ENCODE results near the gene ARHGAP19.

The ARHGAP19 gene

GRCh38 chr10:97302088-97302791 is 9.8 kb upstream of the ARHGAP19 start:
- Histone ChIP-seq H3F3A (ENCODE audit: insufficient read depth, low read length) (no peaks in the 10 kb centered on the region), H3K27ac (ENCODE audit: low read length) (no peak overlapping the region), H4K20me1 (ENCODE audit: insufficient read depth, low read length) (no peaks in the 10 kb centered on the region), H2AFZ (ENCODE audit: low read length) (no peak overlapping the region), H3K4me2 (ENCODE audit: low read depth, low read length) (no peak overlapping the region), H3K4me1 (ENCODE audit: low read length) (0 out of 2 replicates have a peak, but pooled peaks cover 5% of the 10 kb centered on the region), H3K79me2 (ENCODE audit: low read length) (no peaks in the 10 kb centered on the region), H3K27me3 (replicated peaks; ENCODE audit: insufficient read depth, low read length) (no peaks in the 10 kb centered on the region), H3K9me3 (replicated peaks; ENCODE audit: insufficient read depth, low read length) (no peaks in the 10 kb centered on the region), H3K9ac (ENCODE audit: low read length) (no peak overlapping the region), H3K36me3 (replicated peaks; ENCODE audit: insufficient read depth, low read length) (no peaks in the 10 kb centered on the region), H3K9me2 (replicated peaks; ENCODE audit: insufficient read depth, low read length) (no peaks in the 10 kb centered on the region), H3K4me3 (ENCODE audit: low read length) (no peak overlapping the region)
- no peak for DNase-seq
- TF ChIP-seq, protein P1, sequence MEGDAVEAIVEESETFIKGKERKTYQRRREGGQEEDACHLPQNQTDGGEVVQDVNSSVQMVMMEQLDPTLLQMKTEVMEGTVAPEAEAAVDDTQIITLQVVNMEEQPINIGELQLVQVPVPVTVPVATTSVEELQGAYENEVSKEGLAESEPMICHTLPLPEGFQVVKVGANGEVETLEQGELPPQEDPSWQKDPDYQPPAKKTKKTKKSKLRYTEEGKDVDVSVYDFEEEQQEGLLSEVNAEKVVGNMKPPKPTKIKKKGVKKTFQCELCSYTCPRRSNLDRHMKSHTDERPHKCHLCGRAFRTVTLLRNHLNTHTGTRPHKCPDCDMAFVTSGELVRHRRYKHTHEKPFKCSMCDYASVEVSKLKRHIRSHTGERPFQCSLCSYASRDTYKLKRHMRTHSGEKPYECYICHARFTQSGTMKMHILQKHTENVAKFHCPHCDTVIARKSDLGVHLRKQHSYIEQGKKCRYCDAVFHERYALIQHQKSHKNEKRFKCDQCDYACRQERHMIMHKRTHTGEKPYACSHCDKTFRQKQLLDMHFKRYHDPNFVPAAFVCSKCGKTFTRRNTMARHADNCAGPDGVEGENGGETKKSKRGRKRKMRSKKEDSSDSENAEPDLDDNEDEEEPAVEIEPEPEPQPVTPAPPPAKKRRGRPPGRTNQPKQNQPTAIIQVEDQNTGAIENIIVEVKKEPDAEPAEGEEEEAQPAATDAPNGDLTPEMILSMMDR (IDR thresholded peaks at IDR 0.05; ENCODE audit: low read length): no peak
- TF ChIP-seq EZH2 (optimal IDR thresholded peaks at IDR 0.05; ENCODE audit: low read depth, low read length): no peak
- TF ChIP-seq EZH2phosphoT487 (IDR thresholded peaks at IDR 0.05; ENCODE audit: low read length): no peak

GRCh38 chr10:97300980-97301379 is 8.5 kb upstream of the ARHGAP19 start:
- H3K27me3 ChIP-seq (replicated peaks; ENCODE audit: insufficient read depth, low read length): no peaks in the 10 kb centered on the region
- no peaks in the 10 kb centered on the region for H4K20me1 ChIP-seq (ENCODE audit: insufficient read depth, low read length)
- no peaks in the 10 kb centered on the region for H3K36me3 ChIP-seq (replicated peaks; ENCODE audit: insufficient read depth, low read length)
- H3K27ac ChIP-seq (ENCODE audit: low read length): no peak overlapping the region
- H3K9me2 ChIP-seq (replicated peaks; ENCODE audit: insufficient read depth, low read length): no peaks in the 10 kb centered on the region
- H3K4me3 ChIP-seq (ENCODE audit: low read length): no peak overlapping the region
- H3K4me2 ChIP-seq (ENCODE audit: low read depth, low read length): peak overlapping the region; percentile 17; the same call in 1 of the 2 replicates
- H3K4me1 ChIP-seq (ENCODE audit: low read length): 0 out of 2 replicates have a peak, but pooled peaks cover 5% of the 10 kb centered on the region
- no peak overlapping the region for H3K9ac ChIP-seq (ENCODE audit: low read length)
- no peaks in the 10 kb centered on the region for H3K9me3 ChIP-seq (replicated peaks; ENCODE audit: insufficient read depth, low read length)
- peak overlapping the region; percentile 39 for H2AFZ ChIP-seq (ENCODE audit: low read length)
- H3F3A ChIP-seq (ENCODE audit: insufficient read depth, low read length): no peaks in the 10 kb centered on the region
- DNase-seq: peak; percentile 38
- no peaks in the 10 kb centered on the region for H3K79me2 ChIP-seq (ENCODE audit: low read length)
- TF ChIP-seq EZH2 (optimal IDR thresholded peaks at IDR 0.05; ENCODE audit: low read depth, low read length) (no peak), EZH2phosphoT487 (IDR thresholded peaks at IDR 0.05; ENCODE audit: low read length) (no peak)
- TF ChIP-seq, protein P1 (IDR thresholded peaks at IDR 0.05; ENCODE audit: low read length): no peak

GRCh38 chr10:97298223-97298571 is 5.8 kb upstream of the ARHGAP19 start:
- no peak for DNase-seq
- TF ChIP-seq EZH2 (optimal IDR thresholded peaks at IDR 0.05; ENCODE audit: low read depth, low read length) (no peak), EZH2phosphoT487 (IDR thresholded peaks at IDR 0.05; ENCODE audit: low read length) (no peak)
- TF ChIP-seq, protein P1 (IDR thresholded peaks at IDR 0.05; ENCODE audit: low read length): no peak
- Histone ChIP-seq H3F3A (ENCODE audit: insufficient read depth, low read length) (no peaks in the 10 kb centered on the region), H3K9me3 (replicated peaks; ENCODE audit: insufficient read depth, low read length) (no peaks in the 10 kb centered on the region), H3K9ac (ENCODE audit: low read length) (no peak overlapping the region), H3K4me2 (ENCODE audit: low read depth, low read length) (no peak overlapping the region), H4K20me1 (ENCODE audit: insufficient read depth, low read length) (no peaks in the 10 kb centered on the region), H3K79me2 (ENCODE audit: low read length) (no peaks in the 10 kb centered on the region), H3K27ac (ENCODE audit: low read length) (no peak overlapping the region), H2AFZ (ENCODE audit: low read length) (no peak overlapping the region), H3K36me3 (replicated peaks; ENCODE audit: insufficient read depth, low read length) (no peaks in the 10 kb centered on the region), H3K4me1 (ENCODE audit: low read length) (0 out of 2 replicates have a peak, but pooled peaks cover 5% of the 10 kb centered on the region), H3K4me3 (ENCODE audit: low read length) (no peak overlapping the region), H3K9me2 (replicated peaks; ENCODE audit: insufficient read depth, low read length) (no peaks in the 10 kb centered on the region), H3K27me3 (replicated peaks; ENCODE audit: insufficient read depth, low read length) (no peaks in the 10 kb centered on the region)
